HG03439 (cell line): ENCODE data around the gene SPAG9.
"Not testable (repeated sequence)": the region's sequence is repeated elsewhere in the genome, so short reads cannot be mapped to it uniquely, and the experiment has no call there.

Experiments used
- ATAC-seq: cut with Tn5 transposase; IDR thresholded peaks from one replicate; pipeline ENCODE4 v1.9.1; 2021; ENCODE audit warnings: mild to moderate bottlenecking, moderate library complexity; ENCODE audit not compliant: unreplicated experiment

The SPAG9 gene

DNA sequence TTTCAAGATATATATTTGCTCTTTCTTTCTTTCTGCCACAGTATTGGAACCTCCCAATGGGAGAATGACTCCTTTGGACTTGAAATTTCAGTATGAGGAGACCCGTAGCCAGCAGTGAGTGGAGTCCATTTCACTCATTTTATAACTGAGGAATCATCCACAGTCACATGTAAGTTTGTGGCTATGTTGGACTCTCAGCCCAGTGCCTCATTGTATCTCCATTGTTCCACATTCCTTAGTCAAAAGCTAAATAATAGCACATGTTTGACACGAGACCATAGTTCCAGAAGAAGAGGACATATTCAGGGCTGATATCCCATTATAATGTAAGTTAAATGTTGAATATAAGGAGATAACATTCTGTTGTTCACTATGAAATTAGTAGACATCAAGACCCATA, 12.7 kb upstream of the SPAG9 start:
- ATAC-seq = no peak

GRCh38 chr17:51132964-51133319, 12.3 kb upstream of the SPAG9 start:
- peak; percentile 49 for ATAC-seq

GRCh38 chr17:51128076-51128475, 7.4 kb upstream of the SPAG9 start:
- ATAC-seq = no peak

- no peak for ATAC-seq
Measured at GRCh38 chr17:51124640-51125503, 4.2 kb upstream of the SPAG9 start.

GRCh38 chr17:51122473-51123115, 1.9 kb upstream of the SPAG9 start:
- not testable (repeated sequence) for ATAC-seq

DNA sequence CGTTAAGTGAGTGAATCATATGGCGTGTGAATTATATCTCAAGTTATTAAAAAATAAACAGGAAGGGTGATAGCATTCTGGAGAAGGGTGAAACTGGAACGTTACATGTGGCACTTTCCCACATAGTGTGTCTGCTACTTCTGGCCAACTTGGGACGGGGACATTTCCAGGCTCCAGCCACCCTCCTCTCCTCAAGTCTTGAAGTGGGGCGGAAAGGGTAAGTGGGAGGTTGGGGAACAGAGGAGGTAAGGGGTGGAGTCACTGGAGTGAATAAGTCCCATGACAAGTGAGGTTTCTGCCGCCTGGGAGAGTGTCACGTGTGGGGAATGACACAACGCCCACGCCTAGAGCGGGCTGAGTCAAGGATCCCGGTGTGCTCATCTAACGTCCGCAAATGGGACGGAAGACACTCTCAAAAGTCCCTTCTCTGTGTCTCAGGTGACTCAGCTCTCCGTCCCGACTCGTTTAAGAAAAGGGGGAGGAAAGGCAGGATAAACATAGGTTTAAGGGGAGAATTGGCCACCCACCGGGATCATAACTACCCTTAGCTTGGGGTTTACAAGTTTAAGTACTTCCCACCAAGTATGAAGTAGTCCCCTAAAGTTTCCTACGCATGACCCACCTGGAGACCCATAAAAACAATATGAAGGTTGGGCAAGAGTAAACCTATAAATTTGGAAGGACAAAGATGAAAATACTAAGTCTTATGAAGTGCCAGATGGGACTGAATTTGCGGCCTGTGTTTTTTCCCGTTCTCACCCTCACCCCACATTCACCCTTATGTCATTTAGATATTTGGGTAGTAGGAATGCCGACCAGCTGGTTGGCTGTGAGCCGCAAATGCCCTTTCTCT, 1.2 kb upstream of the SPAG9 start:
- ATAC-seq = peak; percentile 30

DNA sequence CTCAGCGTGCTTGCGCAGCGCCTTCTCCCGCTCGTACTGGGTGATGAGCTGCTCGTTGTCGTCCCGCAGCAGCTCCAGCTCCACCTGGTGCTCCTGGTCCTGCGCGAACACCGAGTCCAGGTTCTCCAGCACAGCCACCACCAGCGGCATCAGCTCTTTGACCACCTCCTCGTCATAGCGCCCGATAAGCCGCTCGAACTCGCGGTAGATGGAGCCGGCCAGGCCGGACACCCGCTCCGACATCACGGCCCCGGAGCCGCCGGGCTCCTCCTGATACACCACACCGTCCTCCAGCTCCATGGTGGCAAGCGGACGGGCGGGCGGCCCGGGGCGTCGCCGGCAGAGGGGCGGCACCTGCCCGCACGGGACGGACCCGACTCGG, 320 bp downstream of the SPAG9 start:
- peak; percentile 29 for ATAC-seq

GRCh38 chr17:51119415-51120356, 982 bp downstream of the SPAG9 start:
- ATAC-seq = peak; percentile 21

GRCh38 chr17:51118330-51119195, 2.1 kb downstream of the SPAG9 start:
- ATAC-seq = no peak

DNA sequence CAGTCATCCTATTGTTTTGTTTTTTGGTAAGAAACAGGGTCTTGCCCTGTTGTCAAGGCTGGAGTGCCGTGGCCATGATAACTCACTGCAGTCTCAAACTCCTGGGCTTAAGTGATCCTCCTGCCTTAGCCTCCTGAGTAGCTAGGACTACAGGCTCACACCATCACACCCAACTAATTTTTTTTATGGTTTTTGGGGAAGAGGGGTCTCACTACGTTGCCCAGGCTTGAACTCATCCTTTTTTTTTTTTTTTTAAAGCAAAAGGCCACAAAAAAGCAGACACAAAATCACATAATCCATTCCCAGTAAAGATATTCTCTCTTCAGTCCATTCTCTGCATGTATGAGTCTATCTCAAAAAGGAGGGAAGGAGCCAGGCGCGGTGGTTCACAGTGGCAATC, 5.5 kb downstream of the SPAG9 start:
- ATAC-seq = no peak

DNA sequence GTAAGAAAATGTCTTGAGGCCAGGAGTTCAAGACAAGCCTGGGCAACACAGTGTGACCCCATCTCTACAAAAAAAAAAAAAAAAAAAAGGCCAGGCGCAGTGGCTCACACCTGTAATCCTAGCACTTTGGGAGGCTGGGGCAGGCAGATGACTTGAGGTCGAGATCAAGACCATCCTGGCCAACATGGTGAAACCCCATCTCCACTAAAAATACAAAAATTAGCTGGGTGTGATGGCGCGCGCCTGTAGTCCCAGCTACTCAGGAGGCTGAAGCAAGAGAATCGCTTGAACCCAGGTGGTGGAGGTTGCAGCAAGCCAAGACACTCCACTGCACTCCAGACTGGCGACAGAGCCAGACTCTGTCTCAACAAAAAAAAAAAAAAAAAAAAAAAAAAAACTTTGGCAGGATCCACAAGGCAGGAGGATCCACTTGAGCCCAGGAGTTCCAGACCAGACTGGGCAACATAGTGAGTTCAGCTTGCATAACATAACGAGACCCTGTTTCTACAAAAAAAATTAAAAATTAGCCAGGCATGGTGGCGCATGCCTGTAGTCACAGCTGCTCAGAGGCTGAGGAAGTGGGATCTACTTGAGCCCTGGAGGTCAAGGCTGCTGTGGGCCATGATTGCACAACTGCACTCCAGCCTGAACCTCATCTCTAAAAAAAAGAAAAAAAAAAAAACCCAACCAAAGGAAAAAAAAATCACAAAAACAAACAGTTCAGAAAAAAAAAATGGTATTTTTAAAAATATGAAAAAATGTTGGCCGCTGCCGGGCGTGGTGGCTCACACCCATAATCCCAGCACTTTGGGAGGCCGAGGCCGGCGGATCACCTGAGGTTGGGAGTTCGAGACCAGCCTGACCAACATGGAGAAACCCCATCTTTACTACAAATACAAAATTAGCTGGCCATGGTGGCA, 8.1 kb downstream of the SPAG9 start:
- not testable (repeated sequence) for ATAC-seq

DNA sequence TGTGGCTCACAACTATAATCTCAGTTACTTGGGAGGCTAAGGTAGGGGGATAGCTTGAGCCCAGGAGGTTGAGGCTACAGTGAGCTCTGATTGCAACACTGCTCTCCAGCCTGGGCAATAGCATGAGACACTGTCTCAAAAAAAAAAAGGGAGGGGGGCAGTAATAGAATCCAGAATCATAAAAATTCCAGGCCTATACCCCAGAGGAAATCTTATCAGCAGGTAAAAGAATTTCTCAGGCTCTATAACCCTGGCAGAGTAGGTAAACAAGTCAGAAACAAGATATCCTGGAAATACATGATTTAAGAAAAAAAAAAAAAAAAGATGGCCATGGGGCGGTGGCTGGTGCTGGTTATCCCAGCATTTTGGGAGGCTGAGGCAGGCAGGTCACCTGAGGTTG, 12.9 kb downstream of the SPAG9 start:
- ATAC-seq = no peak

DNA sequence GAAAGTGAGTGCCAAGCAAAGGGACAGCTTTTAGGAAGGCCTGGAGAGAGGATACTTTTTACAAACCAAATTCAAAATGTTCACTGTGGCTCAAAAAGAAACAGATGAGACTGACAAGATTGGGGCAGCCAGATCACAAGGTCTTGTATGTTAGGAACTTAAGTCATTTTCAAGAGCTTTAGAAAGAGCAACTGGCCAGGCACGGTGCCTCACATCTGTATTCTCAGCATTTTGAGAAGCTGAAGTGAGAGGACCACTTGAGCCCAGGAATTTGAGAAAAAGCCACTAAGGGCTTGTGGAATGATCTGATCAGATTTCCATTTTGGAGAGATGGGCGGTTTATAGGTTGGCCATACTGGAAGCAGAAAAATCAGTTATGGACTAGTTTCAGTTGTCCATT, 17.2 kb downstream of the SPAG9 start:
- no peak for ATAC-seq

GRCh38 chr17:51103050-51103449, 17.6 kb downstream of the SPAG9 start:
- no peak for ATAC-seq

- no peak for ATAC-seq
Measured at GRCh38 chr17:51097708-51098446, 22.8 kb downstream of the SPAG9 start.

GRCh38 chr17:51091635-51092034, 29.0 kb downstream of the SPAG9 start:
- no peak for ATAC-seq

GRCh38 chr17:51088868-51089267, 31.8 kb downstream of the SPAG9 start:
- not testable (repeated sequence) for ATAC-seq

GRCh38 chr17:51088287-51088686, 32.4 kb downstream of the SPAG9 start:
- ATAC-seq = no peak
